ENCODE data around the gene PRDX5.

The PRDX5 gene

GRCh38 chr11:64290352-64291261 is 27.3 kb upstream of the PRDX5 start:
- no peak for FAIRE-seq

GRCh38 chr11:64291262-64291751 is 26.6 kb upstream of the PRDX5 start, which contains the start of gene KCNK4:
Gene KCNK4 (plus strand): TSS chr11:64291302. CDS start chr11:64293019, 1,717 bp downstream.
- no peak for FAIRE-seq

GRCh38 chr11:64291752-64292459 is 26.0 kb upstream of the PRDX5 start:
- FAIRE-seq, result no peak

- no peak for FAIRE-seq
These were observed 25.3 kb upstream of the PRDX5 start for GRCh38 chr11:64292460-64293254.

- FAIRE-seq, result no peak
These were observed 23.1 kb upstream of the PRDX5 start for GRCh38 chr11:64294774-64295173.

GRCh38 chr11:64295760-64296159 is 22.2 kb upstream of the PRDX5 start:
- no peak for FAIRE-seq

GRCh38 chr11:64296236-64296635 is 21.7 kb upstream of the PRDX5 start:
- no peak for FAIRE-seq

- no peak for FAIRE-seq
These were observed 20.9 kb upstream of the PRDX5 start for GRCh38 chr11:64296830-64297698.

- FAIRE-seq, result no peak
These were observed 20.1 kb upstream of the PRDX5 start for GRCh38 chr11:64297699-64298358.

- no peak for FAIRE-seq
These were observed 18.7 kb upstream of the PRDX5 start for GRCh38 chr11:64298966-64299846.

- FAIRE-seq, result no peak
These were observed 17.9 kb upstream of the PRDX5 start, which contains the start of gene CATSPERZ for GRCh38 chr11:64299847-64300648. Gene CATSPERZ (plus strand): TSS chr11:64300358. CDS start chr11:64300411, 53 bp downstream.

- FAIRE-seq, result no peak
These were observed 14.6 kb upstream of the PRDX5 start for GRCh38 chr11:64303109-64304031.

GRCh38 chr11:64304032-64304315 is 13.9 kb upstream of the PRDX5 start:
- FAIRE-seq, result no peak

- FAIRE-seq, result no peak
These were observed 13.4 kb upstream of the PRDX5 start for GRCh38 chr11:64304316-64305072.

GRCh38 chr11:64305075-64305690 is 12.7 kb upstream of the PRDX5 start, which contains the start of gene ESRRA:
Gene ESRRA (plus strand): TSS chr11:64305524. CDS start chr11:64307180, 1,656 bp downstream.
- peak; percentile 47 for FAIRE-seq

GRCh38 chr11:64305691-64306562 is 12.0 kb upstream of the PRDX5 start:
- FAIRE-seq, result no peak

All from A204.1 (cell line).